ENCODE data around the gene FAM135A.
A peak's percentile ranks its signal among the peaks of the same experiment; 100 is the strongest.
"Not testable (repeated sequence)": the region's sequence is repeated elsewhere in the genome, so short reads cannot be mapped to it uniquely, and the experiment has no call there.

Gene FAM135A

GRCh38 chr6:70459699-70460098 is 46.4 kb downstream of the FAM135A start:
- DNase-seq (ENCODE audit: low spot score): not testable (repeated sequence)

DNA sequence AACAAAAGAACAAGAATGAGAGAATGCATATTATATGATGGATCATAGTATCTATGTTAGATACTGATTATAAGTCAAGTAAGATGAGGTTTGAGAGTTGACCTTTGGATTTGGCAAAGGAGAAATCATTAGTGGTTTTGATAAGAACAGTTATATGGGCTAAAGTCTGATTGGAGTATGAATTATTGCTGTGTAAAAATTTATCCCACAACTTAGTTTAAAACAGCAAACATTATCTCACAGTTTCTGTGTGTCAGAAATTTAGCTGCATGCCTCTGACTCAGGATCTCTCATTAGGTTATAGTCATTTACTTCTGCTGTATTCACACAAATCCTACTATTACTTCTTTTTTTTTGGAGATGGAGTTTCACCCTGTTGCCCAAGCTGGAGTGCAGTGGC is 56.7 kb downstream of the FAM135A start:
- DNase-seq (ENCODE audit: low spot score): no peak

GRCh38 chr6:70470510-70470909 is 57.2 kb downstream of the FAM135A start:
- not testable (repeated sequence) for DNase-seq (ENCODE audit: low spot score)

DNA sequence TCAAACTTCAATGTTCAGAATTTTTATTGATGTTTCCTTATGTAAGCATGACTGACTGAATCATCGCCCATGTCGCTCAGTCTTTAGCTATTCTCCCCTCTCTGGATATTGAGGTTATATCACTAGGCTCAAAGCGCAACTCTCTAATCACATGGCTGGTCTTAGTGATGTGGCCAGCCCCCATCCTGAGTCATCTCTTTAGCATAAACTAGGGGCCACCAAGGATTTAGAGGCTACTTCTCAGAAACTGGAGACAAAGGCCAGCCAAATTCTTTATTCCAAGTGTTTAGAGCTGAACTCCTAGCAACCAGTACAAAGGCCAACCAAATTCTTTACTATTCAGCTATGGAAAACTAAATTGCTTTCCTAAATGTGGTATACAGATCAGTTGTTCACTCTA is 61.4 kb downstream of the FAM135A start:
- DNase-seq (ENCODE audit: low spot score): no peak

DNA sequence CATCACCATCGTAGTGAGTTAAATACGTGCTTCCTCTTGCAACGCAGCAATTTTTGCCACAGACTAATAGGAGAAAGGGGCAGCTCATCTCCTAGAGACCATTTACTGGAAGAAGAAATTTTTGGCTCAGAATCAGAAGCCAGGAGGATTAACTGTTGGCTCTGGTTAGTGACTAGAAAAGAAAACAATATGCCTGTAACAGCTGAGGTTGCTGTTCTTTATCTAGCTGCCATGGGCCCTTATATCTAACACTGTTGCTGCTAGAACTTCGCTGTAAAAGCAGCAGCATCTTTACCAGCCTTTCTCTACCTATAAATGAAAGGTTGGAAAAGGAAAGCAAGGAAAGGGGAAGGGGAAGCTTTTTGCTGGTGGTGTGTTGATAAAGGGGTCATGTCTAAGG is 65.9 kb downstream of the FAM135A start:
- no peak for DNase-seq (ENCODE audit: low spot score)

DNA sequence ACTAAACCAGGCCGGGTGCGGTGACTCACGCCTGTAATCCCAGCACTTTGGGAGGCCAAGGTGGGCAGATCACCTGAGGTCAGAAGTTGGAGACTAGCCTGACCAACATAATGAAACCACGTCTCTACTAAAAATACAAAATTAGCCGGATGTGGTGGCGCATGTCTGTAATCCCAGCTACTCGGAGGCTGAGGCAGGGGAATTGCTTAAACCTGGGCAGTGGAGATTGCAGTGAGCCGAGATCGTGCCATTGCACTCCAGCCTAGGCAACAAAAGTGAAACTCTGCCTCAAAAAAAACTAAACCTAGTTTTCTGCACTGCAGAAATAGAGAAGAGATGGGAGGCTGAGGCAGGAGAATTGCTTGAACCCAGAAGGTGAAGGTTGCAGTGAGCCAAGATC is 73.3 kb downstream of the FAM135A start:
- DNase-seq (ENCODE audit: low spot score): not testable (repeated sequence)

DNA sequence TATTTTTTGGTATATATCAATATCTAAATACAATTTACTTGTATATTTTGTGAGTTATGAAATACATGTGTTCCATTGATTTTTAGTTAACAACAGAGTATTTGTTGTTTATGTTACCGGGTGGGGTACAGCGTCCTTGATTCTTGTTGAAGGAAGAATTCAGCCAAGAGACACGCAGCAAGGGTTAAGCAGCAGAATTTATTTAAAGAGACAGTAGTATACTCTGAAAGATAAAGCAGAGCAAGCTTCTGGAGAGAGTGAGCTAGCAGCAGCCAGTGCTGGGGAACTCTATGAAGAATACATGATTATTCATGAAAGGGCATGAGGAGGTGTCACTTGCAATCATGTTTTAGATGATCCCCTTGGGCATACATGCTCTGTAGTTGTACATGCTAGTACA is 76.1 kb downstream of the FAM135A start:
- no peak for DNase-seq (ENCODE audit: low spot score)

GRCh38 chr6:70494833-70495232 is 81.5 kb downstream of the FAM135A start:
- no peak for DNase-seq (ENCODE audit: low spot score)

- not testable (repeated sequence) for DNase-seq (ENCODE audit: low spot score)
These were observed 82.5 kb downstream of the FAM135A start for GRCh38 chr6:70495790-70496189.

- DNase-seq (ENCODE audit: low spot score): no peak
These were observed 89.2 kb downstream of the FAM135A start for GRCh38 chr6:70502484-70502883.

GRCh38 chr6:70503813-70504465 is 90.6 kb downstream of the FAM135A start:
- DNase-seq (ENCODE audit: low spot score): no peak

- DNase-seq (ENCODE audit: low spot score): no peak
These were observed 93.0 kb downstream of the FAM135A start for GRCh38 chr6:70506321-70506720.

DNA sequence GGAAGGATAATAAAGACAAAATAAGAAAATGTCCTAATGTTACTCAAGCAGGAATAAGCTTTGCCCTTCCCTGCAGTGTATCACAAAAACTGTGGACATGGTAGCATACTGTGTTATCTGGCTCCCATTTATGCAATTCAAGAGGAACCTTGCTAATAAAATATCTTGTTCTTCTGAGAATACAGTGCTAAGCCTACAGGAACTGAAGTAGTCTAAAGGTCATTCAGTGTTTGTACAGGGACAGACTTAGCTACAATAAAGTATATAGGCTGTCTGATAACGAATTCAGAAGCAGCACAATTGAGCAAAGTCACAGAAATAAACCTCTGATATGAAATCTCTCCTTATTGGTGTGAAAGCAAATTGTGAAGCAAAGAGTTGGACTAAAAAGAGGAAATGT is 93.9 kb downstream of the FAM135A start:
- DNase-seq (ENCODE audit: low spot score): no peak

- DNase-seq (ENCODE audit: low spot score): no peak
These were observed 95.6 kb downstream of the FAM135A start for GRCh38 chr6:70508953-70509352.

DNA sequence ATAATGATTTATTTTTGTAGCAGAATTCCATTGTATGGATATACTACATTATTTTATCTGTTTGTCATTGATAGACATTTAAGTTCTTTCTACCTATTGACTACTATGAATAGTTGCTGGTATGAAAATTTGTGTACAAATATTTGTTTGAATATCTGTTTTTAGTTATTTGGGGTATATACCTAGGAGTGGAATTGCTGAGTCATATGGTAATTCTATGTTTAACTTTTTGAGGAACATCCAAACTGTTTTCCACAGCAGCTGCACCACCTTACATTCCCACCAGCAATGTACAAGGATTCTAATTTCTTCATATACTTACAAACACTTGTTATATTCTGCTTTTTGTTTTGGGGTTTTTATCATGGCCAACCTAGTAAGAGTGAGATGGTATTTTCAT is 97.3 kb downstream of the FAM135A start:
- DNase-seq (ENCODE audit: low spot score): no peak

GRCh38 chr6:70518723-70519122 is 105.4 kb downstream of the FAM135A start:
- no peak for DNase-seq (ENCODE audit: low spot score)

DNA sequence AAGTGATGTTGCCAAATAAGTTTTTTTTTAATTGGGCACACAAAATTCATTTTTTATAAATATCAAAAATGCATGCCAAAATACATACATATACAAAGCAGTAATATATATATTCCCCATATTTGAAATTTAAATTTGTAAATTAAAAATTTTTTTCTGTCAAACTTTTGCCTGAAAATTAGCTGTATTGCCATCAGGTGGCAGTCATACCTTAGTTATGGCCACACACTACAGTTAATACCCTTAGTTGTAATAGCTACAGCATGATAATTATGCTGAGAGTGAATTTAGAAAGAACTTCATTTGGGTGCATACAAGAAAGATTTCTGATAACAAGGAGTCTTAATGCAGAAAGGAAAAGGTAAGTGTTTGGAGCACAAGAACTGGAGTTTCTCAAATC is 107.3 kb downstream of the FAM135A start:
- DNase-seq (ENCODE audit: low spot score): peak; percentile 30

GRCh38 chr6:70524721-70525286 is 111.5 kb downstream of the FAM135A start:
- DNase-seq (ENCODE audit: low spot score): no peak

GRCh38 chr6:70527071-70527737 is 113.9 kb downstream of the FAM135A start:
- no peak for DNase-seq (ENCODE audit: low spot score)

- no peak for DNase-seq (ENCODE audit: low spot score)
These were observed 116.7 kb downstream of the FAM135A start for GRCh38 chr6:70530023-70530422.

- DNase-seq (ENCODE audit: low spot score): no peak
These were observed 117.8 kb downstream of the FAM135A start for GRCh38 chr6:70531133-70531532.

DNA sequence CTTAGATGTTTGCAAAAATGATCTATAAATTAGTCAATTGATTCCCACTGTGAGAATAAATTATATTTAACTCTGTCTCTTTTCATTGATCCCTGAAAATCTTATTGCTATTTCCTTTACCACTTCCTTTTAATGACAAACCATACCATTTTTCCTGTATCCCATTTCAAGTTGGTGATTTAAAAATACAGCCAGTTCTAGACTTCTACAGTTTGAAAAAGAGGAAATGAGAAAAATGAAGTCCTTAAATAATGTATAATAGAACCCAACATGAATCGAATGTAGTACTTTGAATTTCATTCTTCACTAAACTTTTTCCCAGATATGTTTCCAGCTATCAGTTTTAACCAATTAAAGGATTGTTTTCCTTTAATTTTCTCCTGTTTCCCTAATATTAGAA is 124.0 kb downstream of the FAM135A start:
- DNase-seq (ENCODE audit: low spot score): no peak

DNA sequence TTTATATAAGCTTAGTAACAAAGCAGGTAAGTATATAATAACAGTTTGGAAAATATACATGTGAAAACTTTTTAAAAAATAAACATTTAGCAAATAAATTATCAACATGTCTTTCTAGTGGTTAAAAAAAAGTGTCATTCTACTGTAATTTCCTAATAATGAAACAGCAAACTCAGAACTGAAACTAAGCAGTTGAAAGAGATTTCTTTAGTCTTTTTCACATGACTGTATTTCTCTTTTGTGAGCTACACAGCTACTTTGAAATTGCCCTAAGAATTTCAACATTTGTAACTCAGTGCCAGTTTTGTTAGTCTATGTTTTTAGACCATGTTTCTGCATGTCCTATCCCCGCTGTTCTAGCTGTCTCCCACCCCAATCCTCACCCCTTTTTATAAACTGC is 125.1 kb downstream of the FAM135A start:
- DNase-seq (ENCODE audit: low spot score): no peak

DNA sequence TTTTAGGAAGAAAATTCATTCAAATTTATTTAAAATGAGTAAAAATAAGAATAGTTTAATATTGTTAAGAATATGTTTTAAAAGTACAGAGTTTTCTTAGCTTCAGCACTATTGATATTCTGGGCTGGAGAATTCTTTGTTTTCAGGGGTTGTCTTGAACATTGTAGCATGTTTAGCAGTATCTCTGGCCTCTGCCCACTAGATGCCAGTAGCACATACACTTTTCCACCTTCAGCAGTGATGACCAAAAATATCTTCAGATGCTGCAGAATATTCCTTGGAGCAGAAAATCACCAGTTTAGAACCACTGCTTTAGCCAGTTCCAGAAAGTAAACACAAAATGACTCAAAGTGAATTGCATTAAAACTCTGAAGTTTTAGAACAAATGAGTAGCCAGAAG is 134.0 kb downstream of the FAM135A start:
- no peak for DNase-seq (ENCODE audit: low spot score)

All from CD4-positive, alpha-beta T cell treated with Interleukin-2 at 100 ng/mL for 4 hours (primary cell).